Body of pancreas (tissue), 4 donors: ENCODE measurements around the gene TMEM232.

Experiments used
- CTCF ChIP-seq, 7 experiments: fragments of 450-650 bp in 4 of 7; fragments of 200-600 bp in 3 of 7; sonication (generic) in 3 of 7; IDR thresholded peaks; one replicate each; pipeline ENCODE4 v1.5.1; 2016 to 2019; ENCODE audit warnings: antibody characterized with exemption in 7 of 7
- POLR2A ChIP-seq, 3 donors: fragments of 450-650 bp; IDR thresholded peaks; one replicate each; pipeline ENCODE4 v1.6.1; 2016; ENCODE audit warnings: antibody characterized with exemption in 3 of 3, mild to moderate bottlenecking in 2 of 3

GRCh38 chr5:110580625-110581024 lies 145.8 kb downstream of the TMEM232 start:
- TF ChIP-seq CTCF (IDR thresholded peaks at IDR 0.05): no peak
- TF ChIP-seq POLR2A (IDR thresholded peaks at IDR 0.05): no peak
